Stimulated activated CD8-positive, alpha-beta memory T cell treated with anti-CD3 and anti-CD28 coated beads, Interleukin-7, amount 100 ng/mL, for 1 hour (primary cell): ENCODE data around the gene ZBTB22.
"Not testable (repeated sequence)": the region's sequence is repeated elsewhere in the genome, so short reads cannot be mapped to it uniquely, and the experiment has no call there.

Source experiments
- DNase-seq, 2 donors: peaks; one replicate each; pipeline ENCODE4 v3.0.0-alpha.2; 2020; ENCODE audit warnings: low read depth in 2 of 2

ZBTB22 gene

GRCh38 chr6:33317669-33318425, at the start of gene ZBTB22:
TSS of gene ZBTB22 (minus strand) at chr6:33317744. CDS start at chr6:33316916, 828 bp downstream.
- DNase-seq = peak; percentile 85 to 94

- DNase-seq = no peak
Observed at GRCh38 chr6:33367009-33367714, 49.6 kb upstream of the ZBTB22 start.

GRCh38 chr6:33365206-33365971, 47.8 kb upstream of the ZBTB22 start:
- DNase-seq = not testable (repeated sequence)

- DNase-seq = not testable (repeated sequence)
Observed at GRCh38 chr6:33364475-33365205, 47.1 kb upstream of the ZBTB22 start.

GRCh38 chr6:33363486-33363885, 45.9 kb upstream of the ZBTB22 start:
- not testable (repeated sequence) for DNase-seq

- DNase-seq = no peak
Observed at GRCh38 chr6:33359331-33359730, 41.8 kb upstream of the ZBTB22 start.

- not testable (repeated sequence) for DNase-seq
Observed at GRCh38 chr6:33357160-33357871, 39.8 kb upstream of the ZBTB22 start.

- no peak for DNase-seq
Observed at GRCh38 chr6:33356295-33356694, 38.8 kb upstream of the ZBTB22 start.

- DNase-seq = not testable (repeated sequence)
Observed at GRCh38 chr6:33355860-33356259, 38.3 kb upstream of the ZBTB22 start.

- DNase-seq = no peak
Observed at GRCh38 chr6:33347816-33348215, 30.3 kb upstream of the ZBTB22 start.

GRCh38 chr6:33346972-33347371, 29.4 kb upstream of the ZBTB22 start:
- not testable (repeated sequence) for DNase-seq

- DNase-seq = peak in 1 of 2 donors; percentile 16
Observed at GRCh38 chr6:33344701-33345697, 27.5 kb upstream of the ZBTB22 start.

- DNase-seq = no peak
Observed at GRCh38 chr6:33343953-33344611, 26.5 kb upstream of the ZBTB22 start.

- DNase-seq = not testable (repeated sequence)
Observed at GRCh38 chr6:33343606-33343952, 26.0 kb upstream of the ZBTB22 start.

- no peak for DNase-seq
Observed at GRCh38 chr6:33339193-33339592, 21.6 kb upstream of the ZBTB22 start.

GRCh38 chr6:33336495-33336894, 19.0 kb upstream of the ZBTB22 start:
- DNase-seq = no peak

GRCh38 chr6:33335916-33336315, 18.4 kb upstream of the ZBTB22 start:
- DNase-seq = no peak

GRCh38 chr6:33333666-33334065, 16.1 kb upstream of the ZBTB22 start:
- no peak for DNase-seq

GRCh38 chr6:33330736-33331135, 13.2 kb upstream of the ZBTB22 start:
- DNase-seq = no peak
